ENCODE measurements around the gene COL27A1.

COL27A1 gene

GRCh38 chr9:114213566-114213965, 58.2 kb downstream of the COL27A1 start:
- Histone ChIP-seq H3K36me3 (ENCODE audit: insufficient read depth, insufficient read length, low read length) (peaks cover 89% of the 10 kb centered on the region), H3K9ac (ENCODE audit: insufficient read length, low read depth) (no peak overlapping the region), H3K27me3 (ENCODE audit: insufficient read depth, insufficient read length) (no peaks in the 10 kb centered on the region), H3K4me1 (ENCODE audit: insufficient read depth, insufficient read length) (peaks cover 3% of the 10 kb centered on the region), H3K9me3 (ENCODE audit: insufficient read depth, low read length) (no peaks in the 10 kb centered on the region), H3K4me3 (ENCODE audit: insufficient read length, low read depth) (no peak overlapping the region)
- TF ChIP-seq ZNF274 (IDR thresholded peaks at IDR 0.05; ENCODE audit: low read depth, low read length) (no peak), SUZ12 (IDR thresholded peaks at IDR 0.05; ENCODE audit: extremely low read depth, insufficient read depth, insufficient read length) (no peak), YY1 (IDR thresholded peaks at IDR 0.05; ENCODE audit: insufficient read depth, insufficient read length) (no peak)
- DNase-seq (ENCODE audit: low read depth, low spot score): no peak

DNA sequence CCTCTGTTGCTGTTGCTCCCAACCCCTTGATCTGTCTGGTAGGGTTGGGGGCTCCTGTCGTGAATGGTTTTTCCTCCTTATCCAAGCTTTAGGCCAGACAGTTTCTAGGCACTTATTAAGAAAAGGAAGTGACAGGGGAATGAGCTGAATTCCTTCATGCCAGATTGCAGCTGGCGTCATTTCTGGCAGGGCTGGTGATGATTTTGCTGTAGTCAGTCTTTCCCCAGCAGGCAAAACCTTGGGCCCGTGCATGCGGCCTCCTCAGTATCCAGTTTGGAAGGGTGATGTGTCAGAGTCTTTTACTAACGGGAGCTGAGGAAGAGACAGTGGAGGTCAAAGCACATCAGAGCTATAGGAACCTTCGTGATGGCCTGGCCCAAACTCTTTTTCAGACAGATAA, 58.8 kb downstream of the COL27A1 start:
- Histone ChIP-seq H3K9ac (ENCODE audit: insufficient read length, low read depth) (no peak overlapping the region), H3K36me3 (ENCODE audit: insufficient read depth, insufficient read length, low read length) (peaks cover 83% of the 10 kb centered on the region), H3K4me1 (ENCODE audit: insufficient read depth, insufficient read length) (peaks cover 3% of the 10 kb centered on the region), H3K9me3 (ENCODE audit: insufficient read depth, low read length) (no peaks in the 10 kb centered on the region), H3K27me3 (ENCODE audit: insufficient read depth, insufficient read length) (no peaks in the 10 kb centered on the region), H3K4me3 (ENCODE audit: insufficient read length, low read depth) (no peak overlapping the region)
- no peak for TF ChIP-seq ZNF274 (IDR thresholded peaks at IDR 0.05; ENCODE audit: low read depth, low read length)
- no peak for TF ChIP-seq YY1 (IDR thresholded peaks at IDR 0.05; ENCODE audit: insufficient read depth, insufficient read length)
- no peak for TF ChIP-seq SUZ12 (IDR thresholded peaks at IDR 0.05; ENCODE audit: extremely low read depth, insufficient read depth, insufficient read length)
- no peak for DNase-seq (ENCODE audit: low read depth, low spot score)

DNA sequence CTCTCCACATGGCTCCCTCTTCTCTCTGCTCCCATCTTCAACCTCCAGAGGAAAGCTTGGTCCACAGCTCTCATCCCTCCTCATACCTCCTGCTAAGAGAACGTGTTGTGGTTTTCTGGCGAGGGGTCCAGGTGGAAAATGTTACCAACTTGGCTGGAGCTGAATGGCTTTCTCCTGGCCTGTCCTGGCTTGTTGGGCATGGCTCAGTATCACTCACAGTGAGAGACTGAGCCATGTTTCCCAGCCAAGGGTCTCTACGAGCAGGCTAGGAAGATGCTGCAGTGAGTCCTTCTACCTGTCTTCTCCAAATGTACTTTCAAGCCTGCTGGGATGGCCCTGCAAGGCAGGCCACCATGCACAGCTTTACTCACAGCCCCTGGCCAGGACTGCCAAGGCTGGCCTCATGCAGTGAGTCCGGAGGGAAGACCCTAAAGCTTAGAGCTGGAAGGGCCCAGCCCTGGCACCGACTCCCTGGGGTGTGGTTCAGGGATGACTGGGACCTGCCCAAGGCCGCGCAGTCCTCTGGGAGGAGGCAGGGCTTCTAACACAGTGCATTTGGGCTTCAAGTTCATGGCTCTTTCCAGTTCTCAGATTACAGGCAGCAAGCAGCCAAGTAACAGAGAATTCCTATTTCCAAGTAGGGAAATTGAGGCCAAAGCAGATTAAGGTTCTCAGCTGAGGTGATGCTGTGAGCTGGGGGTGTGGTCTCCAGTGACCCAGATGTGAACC, 59.5 kb downstream of the COL27A1 start:
- H3K27me3 ChIP-seq (ENCODE audit: insufficient read depth, insufficient read length): no peaks in the 10 kb centered on the region
- H3K9me3 ChIP-seq (ENCODE audit: insufficient read depth, low read length): no peaks in the 10 kb centered on the region
- peaks cover 82% of the 10 kb centered on the region for H3K36me3 ChIP-seq (ENCODE audit: insufficient read depth, insufficient read length, low read length)
- H3K4me1 ChIP-seq (ENCODE audit: insufficient read depth, insufficient read length): peaks cover 3% of the 10 kb centered on the region
- no peak overlapping the region for H3K9ac ChIP-seq (ENCODE audit: insufficient read length, low read depth)
- no peak overlapping the region for H3K4me3 ChIP-seq (ENCODE audit: insufficient read length, low read depth)
- no peak for DNase-seq (ENCODE audit: low read depth, low spot score)
- no peak for TF ChIP-seq ZNF274 (IDR thresholded peaks at IDR 0.05; ENCODE audit: low read depth, low read length)
- TF ChIP-seq SUZ12 (IDR thresholded peaks at IDR 0.05; ENCODE audit: extremely low read depth, insufficient read depth, insufficient read length): no peak
- TF ChIP-seq YY1 (IDR thresholded peaks at IDR 0.05; ENCODE audit: insufficient read depth, insufficient read length): no peak

- Histone ChIP-seq H3K9me3 (ENCODE audit: insufficient read depth, low read length) (no peaks in the 10 kb centered on the region), H3K36me3 (ENCODE audit: insufficient read depth, insufficient read length, low read length) (peaks cover 77% of the 10 kb centered on the region), H3K4me3 (ENCODE audit: insufficient read length, low read depth) (no peak overlapping the region), H3K4me1 (ENCODE audit: insufficient read depth, insufficient read length) (peaks cover 6% of the 10 kb centered on the region), H3K9ac (ENCODE audit: insufficient read length, low read depth) (no peak overlapping the region), H3K27me3 (ENCODE audit: insufficient read depth, insufficient read length) (no peaks in the 10 kb centered on the region)
- TF ChIP-seq SUZ12 (IDR thresholded peaks at IDR 0.05; ENCODE audit: extremely low read depth, insufficient read depth, insufficient read length) (no peak), YY1 (IDR thresholded peaks at IDR 0.05; ENCODE audit: insufficient read depth, insufficient read length) (no peak), ZNF274 (IDR thresholded peaks at IDR 0.05; ENCODE audit: low read depth, low read length) (no peak)
- DNase-seq (ENCODE audit: low read depth, low spot score): no peak
Measured at GRCh38 chr9:114216081-114216480, 60.7 kb downstream of the COL27A1 start.

GRCh38 chr9:114216976-114217375, 61.6 kb downstream of the COL27A1 start:
- DNase-seq (ENCODE audit: low read depth, low spot score): no peak
- H3K9me3 ChIP-seq (ENCODE audit: insufficient read depth, low read length): no peaks in the 10 kb centered on the region
- no peak overlapping the region for H3K9ac ChIP-seq (ENCODE audit: insufficient read length, low read depth)
- H3K36me3 ChIP-seq (ENCODE audit: insufficient read depth, insufficient read length, low read length): peaks cover 72% of the 10 kb centered on the region
- H3K4me3 ChIP-seq (ENCODE audit: insufficient read length, low read depth): no peak overlapping the region
- TF ChIP-seq SUZ12 (IDR thresholded peaks at IDR 0.05; ENCODE audit: extremely low read depth, insufficient read depth, insufficient read length): no peak
- TF ChIP-seq ZNF274 (IDR thresholded peaks at IDR 0.05; ENCODE audit: low read depth, low read length): no peak
- no peak for TF ChIP-seq YY1 (IDR thresholded peaks at IDR 0.05; ENCODE audit: insufficient read depth, insufficient read length)
- H3K27me3 ChIP-seq (ENCODE audit: insufficient read depth, insufficient read length): no peaks in the 10 kb centered on the region
- peaks cover 11% of the 10 kb centered on the region for H3K4me1 ChIP-seq (ENCODE audit: insufficient read depth, insufficient read length)

DNA sequence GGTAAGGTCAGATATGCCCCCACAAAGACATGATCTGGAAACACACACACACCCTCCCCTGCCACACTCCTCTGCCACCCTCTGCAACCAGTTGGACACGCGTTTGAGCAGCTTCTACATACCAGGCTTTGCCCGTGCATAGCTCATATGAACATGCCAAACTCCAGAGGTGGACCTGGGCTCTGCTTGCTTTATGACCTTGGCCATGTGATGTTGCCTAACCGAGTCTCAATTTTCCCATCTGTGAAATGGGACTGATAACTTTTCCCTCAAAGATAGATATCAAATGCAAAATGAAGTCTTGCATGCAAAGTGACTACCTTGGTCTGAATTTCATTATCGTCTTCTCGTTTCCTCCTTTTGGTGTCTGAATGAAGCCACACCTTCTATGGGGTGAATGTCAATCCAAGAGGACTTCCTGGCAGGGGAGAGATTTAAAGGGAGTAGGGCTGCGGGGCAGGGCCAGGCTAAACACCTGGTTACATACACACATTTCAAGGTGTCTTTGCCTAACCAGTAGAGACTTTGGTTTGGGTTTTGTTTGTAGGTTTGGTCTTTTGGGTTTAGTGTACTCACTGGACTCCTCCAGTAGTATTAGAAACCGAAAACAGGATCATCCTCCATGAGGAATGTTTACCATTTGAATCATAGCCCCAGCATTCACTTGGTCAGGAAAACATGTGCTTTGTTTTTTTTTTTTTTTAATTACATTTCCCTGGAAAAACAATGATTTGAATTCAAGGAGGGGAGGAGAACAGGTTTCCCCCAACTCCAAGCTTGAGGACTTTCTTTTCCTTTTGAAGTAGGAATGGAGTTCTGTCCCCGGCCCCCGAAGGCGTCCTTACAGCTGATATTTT, 63.2 kb downstream of the COL27A1 start:
- H3K9me3 ChIP-seq (ENCODE audit: insufficient read depth, low read length): no peaks in the 10 kb centered on the region
- H3K27me3 ChIP-seq (ENCODE audit: insufficient read depth, insufficient read length): no peaks in the 10 kb centered on the region
- H3K4me1 ChIP-seq (ENCODE audit: insufficient read depth, insufficient read length): peaks cover 14% of the 10 kb centered on the region
- DNase-seq (ENCODE audit: low read depth, low spot score): no peak
- H3K9ac ChIP-seq (ENCODE audit: insufficient read length, low read depth): no peak overlapping the region
- no peak overlapping the region for H3K4me3 ChIP-seq (ENCODE audit: insufficient read length, low read depth)
- H3K36me3 ChIP-seq (ENCODE audit: insufficient read depth, insufficient read length, low read length): peaks cover 70% of the 10 kb centered on the region
- TF ChIP-seq YY1 (IDR thresholded peaks at IDR 0.05; ENCODE audit: insufficient read depth, insufficient read length) (no peak), ZNF274 (IDR thresholded peaks at IDR 0.05; ENCODE audit: low read depth, low read length) (no peak)

DNA sequence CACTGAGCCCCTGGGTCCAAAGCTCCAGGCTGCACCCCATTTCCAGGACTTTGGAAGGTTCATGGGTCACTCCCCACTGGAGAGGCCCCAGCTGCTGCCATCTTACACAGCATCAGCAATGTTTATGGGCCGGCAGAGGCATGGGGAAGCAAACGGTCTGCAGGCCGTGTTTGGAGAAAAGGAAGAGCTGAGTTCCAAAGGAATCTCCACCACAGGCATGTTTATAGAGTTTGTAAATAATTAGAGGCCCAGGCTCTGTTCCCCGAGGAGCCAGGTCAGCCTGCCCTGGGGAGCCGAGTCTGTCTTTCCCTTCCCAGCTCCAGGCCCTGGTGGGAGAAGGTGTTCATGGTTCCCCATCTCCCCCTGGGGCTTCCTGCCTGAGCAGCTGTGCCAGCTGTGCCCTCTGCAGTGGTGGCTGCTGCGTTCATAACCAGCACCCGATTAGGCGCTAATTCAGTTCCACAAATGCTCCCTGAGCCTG, 64.8 kb downstream of the COL27A1 start:
- Histone ChIP-seq H3K27me3 (ENCODE audit: insufficient read depth, insufficient read length) (no peaks in the 10 kb centered on the region), H3K9ac (ENCODE audit: insufficient read length, low read depth) (no peak overlapping the region), H3K9me3 (ENCODE audit: insufficient read depth, low read length) (no peaks in the 10 kb centered on the region), H3K4me3 (ENCODE audit: insufficient read length, low read depth) (no peak overlapping the region), H3K4me1 (ENCODE audit: insufficient read depth, insufficient read length) (peaks cover 17% of the 10 kb centered on the region), H3K36me3 (ENCODE audit: insufficient read depth, insufficient read length, low read length) (peaks cover 54% of the 10 kb centered on the region)
- DNase-seq (ENCODE audit: low read depth, low spot score): no peak
- TF ChIP-seq ZNF274 (IDR thresholded peaks at IDR 0.05; ENCODE audit: low read depth, low read length): no peak
- no peak for TF ChIP-seq SUZ12 (IDR thresholded peaks at IDR 0.05; ENCODE audit: extremely low read depth, insufficient read depth, insufficient read length)
- TF ChIP-seq YY1 (IDR thresholded peaks at IDR 0.05; ENCODE audit: insufficient read depth, insufficient read length): no peak

All from NT2/D1 (cell line).